Activated CD4-positive, alpha-beta T cell treated with anti-CD3 and anti-CD28 coated beads for 36 hours (primary cell): ENCODE measurements around the gene SLC5A6. TPM values are rescaled to one million over a fixed set of nuclear protein-coding genes. Genes with fewer than 3 reads are reported as not detected.

Experiments used
- ATAC-seq: fragments of 200-7000 bp; cut with Tn5 transposase; one replicate; pipeline ENCODE4 v1.10.0; 2021; ENCODE audit warnings: mild to moderate bottlenecking, moderate library complexity
- CTCF ChIA-PET: fragments of 350-600 bp; sonication (Branson Sonifier 250); formaldehyde crosslinking; loops from one replicate; lab custom pipeline; 2021; ENCODE audit warnings: antibody characterized with exemption; lab: Charles Lee
- POLR2A ChIA-PET: fragments of 350-600 bp; sonication (Branson Sonifier 250); formaldehyde crosslinking; loops from one replicate; lab custom pipeline; 2021; ENCODE audit warnings: antibody characterized with exemption, inconsistent platforms; lab: Charles Lee
- DNase-seq: peaks from one replicate; pipeline ENCODE4 v3.0.0-alpha.2; 2020
- H3K27ac Mint-ChIP-seq: one replicate; pipeline ENCODE4 v1.8.0; 2021; ENCODE audit warnings: mixed read lengths
- H3K27me3 Mint-ChIP-seq: one replicate; pipeline ENCODE4 v1.8.0; 2021; ENCODE audit warnings: mixed read lengths
- H3K36me3 Mint-ChIP-seq: one replicate; pipeline ENCODE4 v1.8.0; 2021; ENCODE audit warnings: low read depth, mixed read lengths
- H3K4me1 Mint-ChIP-seq: one replicate; pipeline ENCODE4 v1.8.0; 2021; ENCODE audit warnings: mixed read lengths
- H3K4me3 Mint-ChIP-seq: one replicate; pipeline ENCODE4 v1.8.0; 2021; ENCODE audit warnings: mild to moderate bottlenecking, moderate library complexity, mixed read lengths
- H3K9me3 Mint-ChIP-seq: one replicate; pipeline ENCODE4 v1.8.0; 2021; ENCODE audit warnings: low read depth, mixed read lengths
- intact Hi-C, 2 experiments: fragments of 100-400 bp; cut with DNase I in 1 of 2; cut with micrococcal nuclease in 1 of 2; formaldehyde crosslinking; loops; one replicate each; pipeline versions ENCODE4 v1.14.2 to v1.15.1; 2022 to 2024; cut with DNase I, micrococcal nuclease
- total RNA-seq, 2 experiments: library from RNA; stranded (reverse); gene quantifications; one replicate each; pipeline ENCODE4 v1.2.3, GENCODE V29; 2021

SLC5A6 gene
- total RNA-seq, 2 experiments from 2014 or later, result 27.3 to 34.9 TPM

DNA sequence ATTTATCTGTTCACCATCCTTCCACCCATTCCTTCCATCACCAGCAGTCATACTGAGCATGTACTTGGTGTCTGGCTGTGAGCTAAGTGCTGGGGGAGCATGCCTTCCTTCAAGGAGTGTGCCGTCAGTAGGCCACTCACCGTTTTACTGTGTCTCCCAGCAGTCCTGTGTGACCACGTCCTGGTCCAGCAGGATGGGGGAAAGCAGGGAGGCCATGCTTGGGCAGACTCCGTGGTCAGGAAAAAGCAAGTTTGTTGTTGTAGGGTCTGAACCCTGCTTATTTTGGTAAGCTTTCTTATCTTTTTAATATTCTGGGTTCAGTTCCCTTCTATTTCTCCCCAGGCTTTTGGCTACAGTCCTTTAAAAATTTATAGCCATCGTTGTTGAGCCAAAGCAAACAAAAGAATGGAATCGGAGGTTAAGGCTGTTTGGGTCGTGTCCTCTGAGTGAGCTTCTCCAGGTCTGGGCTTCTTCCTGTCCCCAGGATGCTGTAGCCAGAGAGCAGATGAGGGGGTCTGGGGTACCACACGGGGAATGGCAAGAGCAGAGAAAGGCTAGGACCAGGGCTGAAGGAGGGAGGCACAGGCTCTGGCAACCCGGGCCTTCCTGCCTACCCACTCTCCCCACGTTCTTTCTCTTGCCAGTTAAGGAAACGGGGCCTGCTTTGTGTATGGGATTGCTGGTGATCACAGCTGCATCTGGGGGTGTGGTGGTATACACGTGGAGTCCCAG is 37.3 kb upstream of the SLC5A6 start:
- intact Hi-C loops, result no loop called here
- H3K4me3 Mint-ChIP-seq, result no peak overlapping the region
- no peak for DNase-seq
- H3K4me1 Mint-ChIP-seq, result peaks cover 2% of the 10 kb centered on the region
- ATAC-seq, result no peak
- H3K9me3 Mint-ChIP-seq, result no peaks in the 10 kb centered on the region
- H3K36me3 Mint-ChIP-seq, result peaks cover 2% of the 10 kb centered on the region
- peaks cover 2% of the 10 kb centered on the region for H3K27me3 Mint-ChIP-seq
- ChIA-PET CTCF (interaction anchor here (0.5 to 3.2 kb wide), 13 partner anchors 9 to 596 kb away, joined by 3 to 32 read pairs (median 4); partner anchors contain the start of gene TRIM54), POLR2A (interaction anchor here (1.0 kb wide), 1 partner anchor 30 kb away, joined by 5 read pairs; no protein-coding TSS in a partner anchor)
- no peak overlapping the region for H3K27ac Mint-ChIP-seq

DNA sequence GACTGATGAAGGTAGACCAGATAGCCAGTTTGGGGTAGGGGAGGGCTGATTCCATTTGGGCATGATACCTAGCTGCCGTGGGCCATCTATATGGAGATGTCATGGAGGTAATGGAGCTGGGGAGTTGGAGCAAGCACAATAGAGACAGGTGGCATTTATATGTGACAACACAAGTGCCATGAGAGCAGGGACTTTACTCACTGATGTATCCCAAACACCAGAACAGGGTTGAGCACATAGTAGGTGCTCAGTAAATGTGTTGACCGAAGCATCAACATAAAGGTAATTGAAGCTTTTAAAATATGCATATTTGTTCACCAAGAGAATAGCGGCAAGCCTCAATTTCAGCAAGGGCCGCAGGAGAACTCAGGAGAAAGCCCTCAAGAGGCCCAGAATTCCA is 35.8 kb upstream of the SLC5A6 start:
- H3K4me1 Mint-ChIP-seq, result peaks cover 2% of the 10 kb centered on the region
- no peak overlapping the region for H3K4me3 Mint-ChIP-seq
- no peak for DNase-seq
- ChIA-PET CTCF (interaction anchor here (0.7 to 3.2 kb wide), 5 partner anchors 31 to 376 kb away, joined by 3 to 32 read pairs (median 12); partner anchors contain the start of gene TRIM54), POLR2A (interaction anchor here (1.0 kb wide), 1 partner anchor 32 kb away, joined by 5 read pairs; no protein-coding TSS in a partner anchor)
- no peak overlapping the region for H3K27ac Mint-ChIP-seq
- no peak for ATAC-seq
- H3K9me3 Mint-ChIP-seq, result no peaks in the 10 kb centered on the region
- H3K36me3 Mint-ChIP-seq, result peaks cover 9% of the 10 kb centered on the region
- H3K27me3 Mint-ChIP-seq, result peaks cover 2% of the 10 kb centered on the region
- intact Hi-C loops, result no loop called here

DNA sequence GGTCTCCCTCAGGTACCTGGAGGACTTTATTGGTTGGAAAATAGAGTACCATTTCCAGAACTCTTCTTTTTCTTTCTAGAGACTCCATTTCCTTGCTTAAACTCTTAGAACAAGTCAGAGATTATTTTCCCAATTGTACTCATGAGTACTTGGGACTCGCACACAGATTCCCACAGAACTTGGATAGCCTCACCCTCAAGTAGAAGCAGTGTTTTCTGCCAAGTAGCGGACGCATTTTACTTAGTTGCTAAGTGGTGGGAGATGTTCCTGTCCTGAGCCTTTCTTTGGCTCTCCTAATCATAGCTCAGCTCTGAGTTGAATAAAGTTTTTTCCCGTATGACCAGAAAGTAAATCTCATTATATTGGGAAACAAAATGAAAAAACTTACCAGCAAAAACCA is 33.6 kb upstream of the SLC5A6 start:
- no peak overlapping the region for H3K27ac Mint-ChIP-seq
- peaks cover 29% of the 10 kb centered on the region for H3K36me3 Mint-ChIP-seq
- POLR2A ChIA-PET, result no interaction called here
- ATAC-seq, result no peak
- no peaks in the 10 kb centered on the region for H3K9me3 Mint-ChIP-seq
- peaks cover 2% of the 10 kb centered on the region for H3K27me3 Mint-ChIP-seq
- H3K4me3 Mint-ChIP-seq, result no peak overlapping the region
- CTCF ChIA-PET, result interaction anchor here (2.0 kb wide), 1 partner anchor 34 kb away, joined by 8 read pairs; no protein-coding TSS in a partner anchor
- peaks cover 2% of the 10 kb centered on the region for H3K4me1 Mint-ChIP-seq
- no peak for DNase-seq
- intact Hi-C loops, result no loop called here

DNA sequence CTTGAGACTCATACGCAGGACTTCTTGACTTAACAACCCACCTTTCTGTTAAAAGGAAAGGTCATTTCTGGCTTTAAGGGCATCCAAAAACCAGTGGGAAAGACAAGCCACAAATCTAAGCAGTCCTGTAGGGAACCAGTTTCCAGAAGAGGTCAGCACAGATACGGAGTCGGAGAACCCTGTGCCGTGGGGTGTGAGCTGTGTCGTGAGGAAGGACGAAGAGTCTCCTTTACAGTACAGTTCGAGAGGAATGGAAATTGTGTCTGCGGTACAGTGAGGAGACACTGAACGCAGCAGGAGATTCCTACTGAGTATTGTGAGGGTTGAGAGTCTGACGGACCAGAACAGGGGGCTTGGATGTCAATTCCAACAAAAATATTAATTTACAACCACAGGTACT is 33.0 kb upstream of the SLC5A6 start:
- H3K36me3 Mint-ChIP-seq, result peaks cover 35% of the 10 kb centered on the region
- H3K27ac Mint-ChIP-seq, result no peak overlapping the region
- H3K4me1 Mint-ChIP-seq, result no peaks in the 10 kb centered on the region
- intact Hi-C loops, result no loop called here
- POLR2A ChIA-PET, result no interaction called here
- DNase-seq (no peak), ATAC-seq (no peak)
- H3K4me3 Mint-ChIP-seq, result no peak overlapping the region
- no peaks in the 10 kb centered on the region for H3K27me3 Mint-ChIP-seq
- CTCF ChIA-PET, result interaction anchor here (2.0 kb wide), 1 partner anchor 35 kb away, joined by 8 read pairs; no protein-coding TSS in a partner anchor
- H3K9me3 Mint-ChIP-seq, result no peaks in the 10 kb centered on the region

DNA sequence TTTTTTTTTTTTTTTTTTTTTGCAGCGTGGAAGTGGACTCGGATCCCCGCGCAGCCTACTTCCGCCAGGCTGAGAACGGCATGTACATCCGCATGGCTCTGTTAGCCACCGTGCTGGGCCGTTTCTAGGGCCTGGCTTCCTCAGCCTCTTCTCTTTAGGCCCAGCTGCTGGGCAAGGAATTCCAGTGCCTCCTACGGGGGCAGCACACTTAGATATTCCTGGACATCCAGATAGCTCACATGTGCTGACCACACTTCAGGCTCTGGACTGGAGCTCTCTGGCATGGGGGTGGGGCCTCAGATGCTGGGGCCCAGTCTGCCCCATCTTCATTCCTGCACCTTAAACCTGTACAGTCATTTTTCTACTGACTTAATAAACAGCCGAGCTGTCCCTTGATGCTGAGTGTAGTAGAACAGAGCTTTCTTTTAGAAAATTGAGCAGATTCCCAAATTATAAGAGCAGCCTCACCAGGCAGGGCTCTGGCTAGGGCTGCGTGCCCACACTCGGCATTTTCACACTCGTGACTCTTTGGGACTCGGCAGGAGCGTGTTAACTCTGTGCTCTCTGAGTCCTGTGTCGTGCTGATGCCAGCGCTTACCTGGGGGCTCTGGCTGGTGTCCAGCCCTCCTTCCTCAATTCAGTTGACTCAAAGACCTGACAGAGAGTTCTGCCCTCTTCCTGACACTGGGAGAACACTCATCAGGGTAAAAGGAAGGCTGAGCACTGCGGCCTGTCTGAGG is 31.5 kb upstream of the SLC5A6 start:
- Mint-ChIP-seq H3K36me3 (peaks cover 45% of the 10 kb centered on the region), H3K27me3 (no peaks in the 10 kb centered on the region), H3K9me3 (no peaks in the 10 kb centered on the region), H3K4me3 (no peak overlapping the region), H3K4me1 (no peaks in the 10 kb centered on the region), H3K27ac (no peak overlapping the region)
- CTCF ChIA-PET, result interaction anchor here (0.6 kb wide), 1 partner anchor 60 kb away, joined by 3 read pairs; no protein-coding TSS in a partner anchor
- ATAC-seq (no peak), DNase-seq (no peak)
- POLR2A ChIA-PET, result no interaction called here
- intact Hi-C loops, result no loop called here

GRCh38 chr2:27242614-27242951 is 30.5 kb upstream of the SLC5A6 start:
- POLR2A ChIA-PET, result no interaction called here
- no peak for ATAC-seq
- Mint-ChIP-seq H3K4me1 (no peaks in the 10 kb centered on the region), H3K9me3 (no peaks in the 10 kb centered on the region), H3K36me3 (peaks cover 54% of the 10 kb centered on the region), H3K4me3 (no peak overlapping the region), H3K27ac (no peak overlapping the region), H3K27me3 (no peaks in the 10 kb centered on the region)
- CTCF ChIA-PET, result interaction anchor here (0.6 to 1.2 kb wide), 2 partner anchors 36 to 38 kb away, joined by 3 read pairs; no protein-coding TSS in a partner anchor
- DNase-seq, result no peak
- intact Hi-C loops, result no loop called here

DNA sequence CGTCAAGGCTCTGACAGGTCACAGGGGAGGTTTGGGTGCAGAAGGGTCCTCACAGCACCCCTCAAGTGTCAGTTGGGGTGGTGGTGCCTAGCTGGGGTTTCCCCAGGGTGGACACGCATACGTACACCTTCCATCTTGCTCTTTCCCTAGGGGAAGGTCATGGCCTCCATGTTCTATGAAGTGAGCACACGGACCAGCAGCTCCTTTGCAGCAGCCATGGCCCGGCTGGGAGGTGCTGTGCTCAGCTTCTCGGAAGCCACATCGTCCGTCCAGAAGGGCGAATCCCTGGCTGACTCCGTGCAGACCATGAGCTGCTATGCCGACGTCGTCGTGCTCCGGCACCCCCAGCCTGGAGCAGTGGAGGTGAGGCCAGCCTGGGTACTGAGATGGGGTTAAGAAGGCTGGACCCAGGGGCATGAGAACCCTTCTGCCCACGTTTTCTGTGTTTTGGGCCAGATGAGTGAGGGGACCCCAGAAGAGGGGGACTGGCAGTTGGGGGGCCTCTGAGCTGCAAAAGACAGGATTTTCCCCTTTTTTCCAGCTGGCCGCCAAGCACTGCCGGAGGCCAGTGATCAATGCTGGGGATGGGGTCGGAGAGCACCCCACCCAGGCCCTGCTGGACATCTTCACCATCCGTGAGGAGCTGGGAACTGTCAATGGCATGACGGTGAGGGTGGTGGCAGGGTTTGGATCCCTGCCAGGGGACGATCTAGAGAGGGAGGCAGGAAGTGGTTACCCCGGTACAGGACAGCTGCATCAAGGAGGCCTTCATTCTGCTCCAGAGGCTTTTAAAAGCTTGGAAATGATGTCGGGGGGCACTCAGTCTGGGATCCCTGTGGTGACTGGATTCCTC is 29.9 kb upstream of the SLC5A6 start:
- intact Hi-C loops, result no loop called here
- ATAC-seq (no peak), DNase-seq (no peak)
- ChIA-PET CTCF (interaction anchor here (0.6 to 1.2 kb wide), 4 partner anchors 37 to 1013 kb away, joined by 3 read pairs; no protein-coding TSS in a partner anchor), POLR2A (interaction anchor here (0.6 kb wide), 2 partner anchors 10 to 32 kb away, joined by 3 read pairs; no protein-coding TSS in a partner anchor)
- Mint-ChIP-seq H3K27ac (no peak overlapping the region), H3K4me1 (no peaks in the 10 kb centered on the region), H3K27me3 (no peaks in the 10 kb centered on the region), H3K36me3 (peaks cover 60% of the 10 kb centered on the region), H3K4me3 (no peak overlapping the region), H3K9me3 (no peaks in the 10 kb centered on the region)

- ATAC-seq, result no peak
- Mint-ChIP-seq H3K27me3 (no peaks in the 10 kb centered on the region), H3K4me1 (no peaks in the 10 kb centered on the region), H3K36me3 (peaks cover 71% of the 10 kb centered on the region), H3K27ac (no peak overlapping the region), H3K4me3 (no peak overlapping the region), H3K9me3 (no peaks in the 10 kb centered on the region)
- no peak for DNase-seq
- ChIA-PET POLR2A (no interaction called here), CTCF (interaction anchor here (1.0 kb wide), 1 partner anchor 9 kb away, joined by 5 read pairs; no protein-coding TSS in a partner anchor)
- intact Hi-C loops, result no loop called here
These were observed 28.3 kb upstream of the SLC5A6 start for GRCh38 chr2:27240406-27240805.

DNA sequence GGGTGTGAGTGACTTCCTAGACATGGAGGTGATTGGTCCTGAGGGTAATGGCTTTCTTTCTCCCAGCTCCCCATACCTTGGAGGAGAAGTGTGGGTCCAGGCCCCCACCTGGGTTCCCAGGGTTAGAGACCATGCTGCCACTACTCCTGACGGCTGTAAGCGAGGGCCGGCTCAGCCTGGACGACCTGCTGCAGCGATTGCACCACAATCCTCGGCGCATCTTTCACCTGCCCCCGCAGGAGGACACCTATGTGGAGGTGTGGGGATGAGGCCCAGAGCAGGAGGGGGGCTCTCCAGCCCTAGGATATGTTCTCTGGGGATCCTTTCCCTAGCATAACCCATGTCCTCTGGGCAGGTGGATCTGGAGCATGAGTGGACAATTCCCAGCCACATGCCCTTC is 26.9 kb upstream of the SLC5A6 start:
- intact Hi-C loops, result no loop called here
- no peak overlapping the region for H3K27ac Mint-ChIP-seq
- DNase-seq (no peak), ATAC-seq (no peak)
- H3K4me1 Mint-ChIP-seq, result no peaks in the 10 kb centered on the region
- H3K36me3 Mint-ChIP-seq, result peaks cover 75% of the 10 kb centered on the region
- no peaks in the 10 kb centered on the region for H3K9me3 Mint-ChIP-seq
- H3K4me3 Mint-ChIP-seq, result no peak overlapping the region
- H3K27me3 Mint-ChIP-seq, result no peaks in the 10 kb centered on the region
- POLR2A ChIA-PET, result no interaction called here
- CTCF ChIA-PET, result interaction anchor here (0.6 kb wide), 1 partner anchor 41 kb away, joined by 3 read pairs; no protein-coding TSS in a partner anchor

GRCh38 chr2:27237341-27237945 is 25.4 kb upstream of the SLC5A6 start:
- DNase-seq (no peak), ATAC-seq (no peak)
- Mint-ChIP-seq H3K4me3 (no peak overlapping the region), H3K4me1 (no peaks in the 10 kb centered on the region), H3K36me3 (peaks cover 80% of the 10 kb centered on the region), H3K27ac (no peak overlapping the region), H3K27me3 (no peaks in the 10 kb centered on the region), H3K9me3 (no peaks in the 10 kb centered on the region)
- intact Hi-C loops, result no loop called here
- ChIA-PET POLR2A (no interaction called here), CTCF (no interaction called here)
